Muscle of back (tissue), 11 donors: ENCODE data around the gene ARPC5. TPM values are rescaled to one million over a fixed set of nuclear protein-coding genes. Genes with fewer than 3 reads are reported as not detected.

Source experiments
- DNase-seq, 3 donors: peaks; one replicate each; pipeline versions ENCODE4 v3.0.0 to v3.0.0-alpha.2; 2013
- polyA plus RNA-seq, 10 donors: library from polyadenylated mRNA; unstranded; fragments of 120-200 nt; gene quantifications; one replicate each; pipeline ENCODE4 v1.2.1, GENCODE V29; 2013; ENCODE audit not compliant: insufficient read length in 10 of 10

Gene ARPC5
- polyA plus RNA-seq, 10 donors = 86.5 to 127 (median 96.7) TPM

- DNase-seq = no peak
These were observed 46.2 kb downstream of the ARPC5 start for GRCh38 chr1:183589384-183589783.

DNA sequence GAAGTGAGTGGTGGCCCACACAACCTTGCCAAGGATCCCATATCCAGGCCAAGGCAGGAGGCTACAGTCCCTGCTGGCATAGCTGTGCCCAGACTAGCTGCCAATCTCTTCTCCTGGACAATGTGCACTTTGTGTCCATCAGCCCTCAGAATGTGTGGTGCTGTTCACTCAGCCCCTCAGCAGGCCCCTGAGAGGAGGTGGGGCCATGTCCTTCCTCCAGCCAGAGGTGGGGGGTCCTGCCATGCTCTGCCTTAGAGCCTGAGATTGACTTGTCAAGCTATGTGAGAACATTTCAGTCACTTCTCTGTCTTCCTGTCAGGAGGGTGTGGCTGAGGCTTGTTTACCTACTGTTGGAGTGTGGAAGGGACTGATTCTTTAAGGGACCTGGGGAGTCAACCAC lies 46.8 kb downstream of the ARPC5 start:
- no peak for DNase-seq

- DNase-seq = no peak
These were observed 48.7 kb downstream of the ARPC5 start for GRCh38 chr1:183586926-183587325.

DNA sequence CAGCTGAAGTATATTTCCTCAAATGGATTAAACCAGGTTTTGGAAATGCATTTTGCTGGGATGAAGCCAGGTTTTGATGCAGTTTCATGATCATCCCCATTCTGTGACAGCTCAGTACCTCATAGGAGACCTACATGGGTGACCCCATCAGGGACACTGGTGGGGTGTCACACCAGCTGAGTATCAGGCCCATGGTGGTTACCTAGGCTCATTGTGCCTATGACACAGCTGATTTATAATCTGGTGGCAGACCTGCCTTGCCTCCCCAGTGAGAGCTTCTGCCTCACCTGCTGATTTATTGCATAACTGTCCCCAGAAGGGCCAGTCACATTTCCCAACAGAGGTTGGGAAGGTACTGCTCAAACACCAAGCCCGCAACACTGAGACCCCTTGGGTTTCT lies 49.1 kb downstream of the ARPC5 start:
- DNase-seq = no peak

- no peak for DNase-seq
These were observed 50.5 kb downstream of the ARPC5 start for GRCh38 chr1:183585038-183585437.

DNA sequence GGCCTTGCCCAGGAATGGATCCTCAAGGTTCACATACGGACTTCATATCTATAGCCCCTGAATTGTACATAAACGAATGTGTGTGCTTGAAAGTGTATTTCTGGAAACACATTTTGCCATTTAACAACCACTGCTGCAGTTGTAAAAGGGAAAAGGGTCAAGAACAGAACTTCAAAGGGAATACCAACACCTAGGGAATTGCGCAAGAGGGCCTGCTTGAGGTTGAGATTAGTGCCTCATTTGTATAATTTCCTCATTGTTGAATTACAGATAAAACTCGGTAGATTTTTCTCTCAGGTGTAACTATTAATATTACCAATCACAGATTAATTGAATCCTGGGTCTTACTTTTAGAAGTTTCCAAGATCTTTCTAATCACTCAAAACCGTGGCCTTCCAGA lies 51.4 kb downstream of the ARPC5 start:
- DNase-seq = no peak

DNA sequence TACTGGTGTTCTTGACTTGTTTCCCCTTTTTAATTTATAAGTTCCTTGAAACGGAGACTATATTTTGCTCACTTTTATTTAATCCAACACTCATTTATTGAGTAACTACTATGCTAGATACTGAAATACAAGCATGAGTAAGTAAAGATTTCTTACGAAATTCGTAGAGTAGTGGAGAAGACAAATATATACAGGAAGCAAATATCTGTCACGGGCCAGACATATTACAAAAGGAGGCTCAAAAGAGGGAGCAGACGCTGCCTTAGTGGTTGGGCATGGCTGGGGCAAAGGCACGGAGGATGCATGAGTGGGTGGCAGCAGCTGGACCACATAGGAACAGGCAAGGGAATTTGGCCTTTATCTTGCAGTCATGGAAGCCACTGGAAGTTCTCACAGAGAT lies 52.1 kb downstream of the ARPC5 start:
- no peak for DNase-seq

GRCh38 chr1:183582021-183582713 lies 53.4 kb downstream of the ARPC5 start:
- DNase-seq = no peak

GRCh38 chr1:183580281-183580682 lies 55.3 kb downstream of the ARPC5 start:
- DNase-seq = peak in 1 of 3 donors; percentile 63

DNA sequence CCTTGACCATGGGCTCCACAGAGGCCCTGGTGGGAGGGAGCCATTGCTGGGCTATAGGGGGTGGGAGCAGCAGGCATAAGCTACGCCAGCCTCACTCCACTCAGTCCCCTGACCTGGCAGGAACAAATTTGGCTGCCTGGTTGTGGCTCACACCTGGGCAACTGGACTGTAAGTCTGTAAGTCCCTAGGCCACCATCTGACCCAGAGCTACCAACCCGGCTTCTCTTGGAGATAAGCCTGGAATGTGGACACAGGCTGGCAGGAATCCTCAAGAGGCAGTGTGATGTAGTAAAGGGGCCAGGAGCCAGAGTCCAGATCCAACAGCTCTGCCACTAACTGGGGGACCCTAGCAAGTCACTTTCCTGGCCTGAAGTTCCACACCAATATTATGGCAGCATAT lies 56.7 kb downstream of the ARPC5 start:
- DNase-seq = no peak

DNA sequence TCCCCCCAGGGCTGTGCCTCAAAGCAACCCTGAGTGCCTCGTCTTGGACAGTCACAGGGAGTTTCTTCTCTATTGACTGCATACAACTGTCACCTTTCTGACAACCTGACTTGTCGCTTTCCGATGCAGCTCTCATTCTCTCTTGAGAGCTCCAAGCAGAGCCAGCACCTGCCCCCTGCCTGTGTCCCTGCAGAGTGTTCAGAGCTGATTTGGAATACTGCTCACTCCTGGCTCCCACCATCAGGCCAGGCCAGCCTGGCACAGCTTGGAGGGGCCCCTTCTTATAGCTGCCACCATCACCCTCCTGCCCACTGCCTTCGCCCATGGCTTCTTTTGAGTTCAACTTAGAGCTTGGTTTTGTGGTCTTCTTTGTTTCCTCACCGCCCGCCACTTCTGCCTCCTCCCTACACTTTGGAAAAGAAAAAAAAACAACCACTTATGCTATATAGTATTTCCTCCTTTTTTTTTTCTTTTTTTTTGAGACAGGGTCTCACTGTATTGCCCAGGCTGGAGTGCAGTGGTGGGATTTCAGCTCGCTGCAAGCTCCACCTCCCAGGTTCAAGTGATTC lies 57.6 kb downstream of the ARPC5 start:
- DNase-seq = no peak

- no peak for DNase-seq
These were observed 59.0 kb downstream of the ARPC5 start for GRCh38 chr1:183576537-183576936.

DNA sequence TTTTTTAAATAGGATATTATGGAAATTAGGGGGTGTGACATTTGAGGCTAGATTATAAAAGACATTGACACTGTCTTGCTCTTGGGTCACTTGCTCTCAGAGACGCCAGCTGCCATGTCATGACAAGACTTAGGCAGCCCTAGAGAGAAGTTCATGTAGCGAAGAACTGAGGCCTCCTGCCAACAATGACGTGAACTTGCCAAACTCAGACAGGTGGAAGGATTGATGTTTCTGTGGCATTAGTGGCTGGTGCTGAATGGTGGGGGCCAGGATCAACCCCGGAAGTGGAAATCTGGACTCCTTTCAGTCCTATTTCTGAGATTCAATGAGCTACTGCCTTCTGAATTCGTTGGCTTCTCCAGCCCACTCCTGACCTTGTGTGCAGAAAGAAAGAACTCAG lies 60.0 kb downstream of the ARPC5 start:
- DNase-seq = no peak

- no peak for DNase-seq
These were observed 62.9 kb downstream of the ARPC5 start for GRCh38 chr1:183572721-183573120.

DNA sequence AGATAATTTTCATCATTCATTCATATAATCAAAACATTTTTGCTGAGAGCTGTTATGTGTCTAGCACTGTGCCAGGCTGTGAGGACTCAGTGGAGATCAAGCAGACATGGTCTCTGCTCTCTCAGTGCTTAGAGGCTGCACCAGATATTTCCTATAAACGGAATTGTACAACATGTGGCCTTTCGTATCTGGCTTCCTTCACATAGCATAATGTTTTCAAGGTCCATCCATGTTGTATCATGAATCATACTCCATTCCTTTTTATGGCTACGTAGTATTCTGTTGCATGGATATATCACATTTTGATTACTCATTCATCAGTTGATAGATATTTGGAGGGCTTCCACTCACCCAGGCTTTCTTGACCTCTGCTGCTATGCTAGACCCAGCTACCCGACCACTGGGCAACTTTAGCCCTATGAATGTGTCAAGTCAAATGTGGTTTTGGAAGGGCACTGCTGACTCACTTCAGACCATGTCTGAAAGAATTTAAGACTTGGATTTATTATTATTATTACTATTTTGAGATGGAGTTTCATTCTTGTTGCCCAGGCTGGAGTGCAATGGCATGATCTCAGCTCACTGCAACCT lies 63.8 kb downstream of the ARPC5 start:
- no peak for DNase-seq

Other genes with a start within 250 kb of the ARPC5 start
- 1 to 10 TPM in 9 of 10 donors, under 1 TPM in 1; 0.99 to 2.0 (median 1.5) TPM for gene NMNAT2, start 217.4 kb downstream of the ARPC5 start, polyA plus RNA-seq
- gene SMG7, start 163.3 kb downstream of the ARPC5 start, polyA plus RNA-seq = 10 to 100 TPM; 27.1 to 45.6 (median 36.8) TPM
- 1 to 10 TPM; 4.3 to 7.1 (median 5.2) TPM for gene NCF2, start 45.3 kb downstream of the ARPC5 start, polyA plus RNA-seq
- not detected for gene APOBEC4, start 17.5 kb upstream of the ARPC5 start, polyA plus RNA-seq
- gene RGL1, start 169.3 kb upstream of the ARPC5 start, polyA plus RNA-seq = 10 to 100 TPM; 25.4 to 34.7 (median 29.9) TPM